GM19035 (cell line): Measurements from ENCODE around the gene ZBTB24.
"Not testable (repeated sequence)": the region's sequence is repeated elsewhere in the genome, so short reads cannot be mapped to it uniquely, and the experiment has no call there.

Experiments used
- ATAC-seq: cut with Tn5 transposase; IDR thresholded peaks from one replicate; pipeline ENCODE4 v1.9.1; 2021; ENCODE audit not compliant: unreplicated experiment

ZBTB24 gene

GRCh38 chr6:109472132-109472995, 10.7 kb downstream of the ZBTB24 start:
- ATAC-seq: no peak

- ATAC-seq: no peak
These were observed 11.8 kb downstream of the ZBTB24 start for GRCh38 chr6:109471105-109471810.

- no peak for ATAC-seq
These were observed 13.3 kb downstream of the ZBTB24 start for GRCh38 chr6:109469591-109470189.

- ATAC-seq: no peak
These were observed 15.3 kb downstream of the ZBTB24 start for GRCh38 chr6:109467696-109468095.

GRCh38 chr6:109466212-109466923, 16.7 kb downstream of the ZBTB24 start:
- ATAC-seq: no peak

GRCh38 chr6:109465772-109466171, 17.2 kb downstream of the ZBTB24 start:
- ATAC-seq: no peak

GRCh38 chr6:109461733-109462526, 21.1 kb downstream of the ZBTB24 start:
- no peak for ATAC-seq

- ATAC-seq: not testable (repeated sequence)
These were observed 21.8 kb downstream of the ZBTB24 start for GRCh38 chr6:109461205-109461604.

- no peak for ATAC-seq
These were observed 22.7 kb downstream of the ZBTB24 start for GRCh38 chr6:109460161-109460829.

GRCh38 chr6:109458774-109459531, 24.1 kb downstream of the ZBTB24 start:
- ATAC-seq: no peak

- ATAC-seq: no peak
These were observed 25.4 kb downstream of the ZBTB24 start for GRCh38 chr6:109457562-109457996.

- no peak for ATAC-seq
These were observed 26.1 kb downstream of the ZBTB24 start for GRCh38 chr6:109456710-109457561.

GRCh38 chr6:109456111-109456583, 26.9 kb downstream of the ZBTB24 start:
- peak; percentile 5 for ATAC-seq

- peak; percentile 60 for ATAC-seq
These were observed 27.4 kb downstream of the ZBTB24 start, which contains the start of gene MICAL1 for GRCh38 chr6:109455437-109456110. MICAL1 (minus strand) TSS chr6:109455772; CDS start chr6:109454196, 1,576 bp downstream.

GRCh38 chr6:109454496-109455436, 28.3 kb downstream of the ZBTB24 start:
- peak; percentile 32 for ATAC-seq
